T47D (cell line): Measurements from ENCODE around the gene SCTR.

Source experiments
- DNase-seq, 2 experiments: peaks; one replicate each; pipeline versions ENCODE4 v3.0.0 to v3.0.0-alpha.2; 2011 to 2012; ENCODE audit warnings: low read depth in 1 of 2, low spot score in 1 of 2
- JUND ChIP-seq: IDR thresholded peaks from 2 replicates; pipeline ENCODE4 v1.6.1; 2012; ENCODE audit warnings: low read depth
- in situ Hi-C: cut with HindIII; loops from 2 replicates; pipeline ENCODE4 v1.10.0; 2016; ENCODE audit warnings: low sequenced_read_pairs, low pct_unique_long_range_greater_than_20kb

The SCTR gene

GRCh38 chr2:119431976-119432850 lies 92.1 kb downstream of the SCTR start:
- peak in 1 of 2 experiments; percentile 23 for DNase-seq
- TF ChIP-seq JUND = no peak
- in situ Hi-C loops = no loop called here

DNA sequence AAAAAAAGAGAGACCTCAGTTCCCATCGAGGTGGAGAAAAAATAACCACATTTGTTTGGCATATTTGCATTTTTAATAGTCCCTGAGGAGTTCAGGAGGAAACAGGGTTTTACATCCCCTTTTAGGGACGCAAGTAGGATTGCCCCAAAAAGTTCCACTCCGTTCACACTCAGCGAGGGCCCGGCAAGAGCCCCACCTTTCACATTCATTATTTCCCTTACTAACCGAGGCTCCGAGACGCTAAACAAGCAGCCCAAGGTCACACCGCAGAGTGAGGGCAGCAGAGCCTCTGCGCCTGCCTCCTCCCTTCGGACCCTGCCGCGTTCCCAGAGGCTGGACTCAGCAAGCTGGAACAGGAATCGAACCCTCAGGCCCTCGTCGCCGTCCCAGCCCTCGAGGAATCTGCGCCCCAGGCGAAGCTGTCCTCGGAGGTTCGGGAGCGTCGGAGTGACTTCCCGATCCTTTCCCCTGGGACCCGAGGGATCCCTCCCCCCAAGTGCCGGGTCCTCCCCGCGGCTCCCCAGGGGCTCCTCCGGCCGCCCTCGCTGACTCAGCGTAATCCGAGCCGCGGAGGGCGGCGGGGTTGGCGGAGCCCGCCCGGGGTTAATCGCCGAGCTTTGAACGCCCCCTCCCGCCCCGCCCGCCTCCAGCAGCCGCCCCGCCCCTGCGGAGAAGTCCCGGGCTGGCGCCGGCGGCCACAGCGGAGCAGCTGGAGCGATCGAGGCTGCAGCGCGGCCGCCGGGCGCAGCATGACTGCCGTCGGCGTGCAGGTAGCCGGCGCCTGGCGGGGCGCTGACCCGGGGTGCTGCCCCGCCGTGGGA lies 92.9 kb downstream of the SCTR start, which contains the start of gene TMEM37:
Gene TMEM37 (plus strand): TSS at position 700 of the 821 bp plus-strand sequence. CDS start 50 bp downstream, at position 750.
- no peak for TF ChIP-seq JUND
- peak; percentile 44 to 55 for DNase-seq
- in situ Hi-C loops = no loop called here

DNA sequence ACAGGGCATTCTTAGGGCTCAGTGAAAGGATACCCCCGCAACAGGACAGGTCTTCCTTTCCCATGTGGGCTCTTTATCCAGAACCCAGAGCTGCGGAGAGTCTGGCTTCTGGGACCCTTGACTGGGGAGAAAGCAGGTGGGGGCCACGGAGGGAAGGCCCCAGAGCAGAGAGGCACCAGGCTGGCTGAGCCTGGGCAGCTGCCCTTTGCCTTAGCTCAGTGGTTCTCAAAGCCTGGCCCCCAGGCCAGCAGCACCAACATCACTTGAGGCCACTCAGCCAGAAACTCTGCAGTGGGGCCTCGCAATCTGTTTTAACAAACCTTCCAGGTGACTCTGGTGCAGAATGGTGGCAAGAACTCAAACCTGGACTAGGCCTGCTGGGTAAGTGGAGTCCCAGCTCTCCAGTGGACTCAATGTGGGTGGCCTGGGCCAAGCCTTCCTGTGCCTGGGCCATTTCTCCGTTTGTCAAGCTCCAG lies 94.2 kb downstream of the SCTR start:
- no peak for DNase-seq
- in situ Hi-C loops = no loop called here
- TF ChIP-seq JUND = no peak

GRCh38 chr2:119429225-119429981 lies 94.9 kb downstream of the SCTR start:
- DNase-seq = no peak
- in situ Hi-C loops = no loop called here

GRCh38 chr2:119428488-119429224 lies 95.6 kb downstream of the SCTR start:
- in situ Hi-C loops = no loop called here
- TF ChIP-seq JUND = no peak
- no peak for DNase-seq

More at GRCh38 chr2:119429225-119429981, 94.9 kb downstream of the SCTR start:
- TF ChIP-seq JUND = no peak

- no peak for TF ChIP-seq JUND
- no peak for DNase-seq
- in situ Hi-C loops = no loop called here
Observed at GRCh38 chr2:119427756-119428155, 96.5 kb downstream of the SCTR start.

DNA sequence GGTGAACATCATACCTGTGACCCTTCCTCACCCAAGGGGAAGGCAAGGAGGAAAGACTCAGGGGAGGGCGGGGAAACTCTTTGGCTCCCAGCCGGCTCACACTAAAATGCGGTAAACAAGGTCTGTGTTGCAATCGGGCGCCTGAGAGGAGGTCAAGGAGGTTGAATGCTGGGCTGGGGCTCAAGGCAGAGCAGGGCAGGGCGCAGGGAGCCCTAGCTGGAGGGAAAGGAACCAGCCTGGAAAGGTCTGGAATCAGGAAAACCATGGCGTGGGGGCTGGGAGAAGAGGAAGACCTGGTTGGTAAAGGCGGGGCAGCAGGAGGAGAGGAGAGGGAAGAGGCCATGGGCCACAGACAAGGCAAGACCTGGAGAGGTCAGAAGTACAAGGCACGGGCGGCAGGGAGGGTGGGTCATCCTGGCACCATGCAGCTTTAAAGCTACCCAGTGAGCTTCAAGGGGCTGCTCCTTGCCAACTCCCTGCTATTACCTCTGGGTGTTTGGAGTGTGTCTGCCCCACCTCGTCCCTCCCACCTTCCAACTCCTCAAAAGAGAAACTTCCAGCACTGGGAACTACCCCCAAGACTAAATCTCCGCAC lies 97.4 kb downstream of the SCTR start:
- no peak for TF ChIP-seq JUND
- DNase-seq = peak in 1 of 2 experiments; percentile 7
- in situ Hi-C loops = no loop called here

DNA sequence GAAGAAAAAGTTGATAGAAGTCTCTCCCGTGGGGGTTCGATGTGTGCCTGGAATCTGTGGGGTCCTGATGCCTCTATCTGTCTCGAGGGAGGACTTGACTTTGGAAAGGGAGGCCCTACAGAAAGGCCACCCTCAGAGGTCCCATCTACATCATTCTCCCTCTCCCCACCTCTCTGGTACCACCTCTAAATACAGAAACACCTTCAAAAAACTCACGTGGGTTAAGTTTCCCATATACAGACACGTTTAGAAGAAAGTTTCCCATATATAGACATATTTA lies 97.9 kb downstream of the SCTR start:
- no peak for TF ChIP-seq JUND
- in situ Hi-C loops = no loop called here
- no peak for DNase-seq

DNA sequence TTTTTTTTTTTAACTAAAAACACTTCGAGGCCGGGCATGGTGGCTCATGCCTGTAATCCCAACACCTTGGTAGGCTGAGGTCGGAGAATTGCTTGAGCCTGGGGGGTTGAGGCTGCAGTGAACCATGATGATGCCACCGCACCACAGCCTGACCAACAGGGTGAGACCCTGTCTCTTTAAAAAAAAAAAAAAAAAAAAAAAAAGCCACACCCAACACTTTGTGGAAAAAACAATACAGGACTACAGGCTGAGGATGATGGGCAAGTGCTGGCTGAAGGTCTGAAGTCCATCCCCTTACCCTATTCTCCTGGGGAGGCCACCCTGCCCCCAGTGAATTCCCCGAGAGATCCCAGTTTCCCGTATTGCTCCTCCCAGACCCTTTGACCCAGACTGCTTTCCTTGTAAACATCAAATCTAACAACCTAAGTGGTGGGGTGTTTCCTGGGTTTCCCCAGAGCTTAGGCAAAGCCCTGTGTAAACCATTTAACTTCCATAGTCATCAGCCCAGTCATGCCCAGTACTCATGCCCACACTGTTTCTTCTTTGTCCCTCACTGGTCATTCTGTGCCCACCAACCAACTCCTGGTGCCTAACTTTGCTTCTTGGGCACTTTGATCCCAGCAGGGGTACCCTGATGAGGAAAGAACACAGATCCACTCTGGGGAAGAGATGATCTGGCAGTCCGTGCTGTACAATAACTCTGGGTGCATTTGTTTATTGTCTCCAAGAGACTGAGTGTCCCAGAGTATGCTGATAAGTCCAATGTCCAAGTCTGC lies 98.5 kb downstream of the SCTR start:
- no peak for DNase-seq
- in situ Hi-C loops = no loop called here
- TF ChIP-seq JUND = no peak

DNA sequence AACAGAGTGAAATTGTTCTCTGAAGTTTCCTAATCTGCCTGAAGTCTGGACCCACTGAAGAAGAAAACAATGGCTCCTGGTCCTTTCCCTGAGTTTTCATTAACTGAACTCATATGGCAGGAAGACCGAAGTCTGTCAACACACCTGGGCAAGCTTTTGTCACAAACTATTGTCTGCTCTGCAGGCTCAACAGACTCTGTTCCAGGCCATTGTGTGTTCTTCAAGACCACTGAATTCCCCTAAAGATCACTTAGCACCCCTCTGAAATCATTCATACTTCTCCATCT lies 99.2 kb downstream of the SCTR start:
- no peak for DNase-seq
- no peak for TF ChIP-seq JUND
- in situ Hi-C loops = no loop called here
